Activated naive CD4-positive, alpha-beta T cell treated with anti-CD3 and anti-CD28 coated beads, Interleukin-2, amount 10 ng/mL, durations not matched to agents 7 days and 5 days (primary cell): ENCODE results near the gene GCSAM.

Experiments used
- CTCF ChIA-PET: fragments of 350-600 bp; sonication (Branson Sonifier 250); formaldehyde crosslinking; loops from one replicate; lab custom pipeline; 2021; ENCODE audit warnings: antibody characterized with exemption; lab: Charles Lee
- DNase-seq: peaks from one replicate; pipeline ENCODE4 v3.0.0-alpha.2; 2020
- H3K27ac Mint-ChIP-seq: one replicate; pipeline ENCODE4 v1.8.0; 2021; ENCODE audit warnings: mild to moderate bottlenecking, moderate library complexity, mixed read lengths
- H3K27me3 Mint-ChIP-seq: one replicate; pipeline ENCODE4 v1.8.0; 2021; ENCODE audit warnings: mild to moderate bottlenecking, mixed read lengths
- H3K36me3 Mint-ChIP-seq: one replicate; pipeline ENCODE4 v1.8.0; 2021; ENCODE audit warnings: mixed read lengths
- H3K4me1 Mint-ChIP-seq: one replicate; pipeline ENCODE4 v1.8.0; 2021; ENCODE audit warnings: mixed read lengths
- H3K4me3 Mint-ChIP-seq: one replicate; pipeline ENCODE4 v1.8.0; 2021; ENCODE audit warnings: mild to moderate bottlenecking, moderate library complexity, mixed read lengths
- H3K9me3 Mint-ChIP-seq: one replicate; pipeline ENCODE4 v1.8.0; 2021; ENCODE audit warnings: mixed read lengths

GCSAM gene

GRCh38 chr3:112132975-112133448 lies at the start of gene GCSAM:
Gene GCSAM (minus strand): TSS chr3:112133248. CDS start chr3:112133120, 128 bp downstream.
- DNase-seq: peak; percentile 71
- no peaks in the 10 kb centered on the region for H3K27me3 Mint-ChIP-seq
- CTCF ChIA-PET: interaction anchor here (0.9 to 1.6 kb wide), 6 partner anchors 12 to 172 kb away, joined by 3 to 7 read pairs (median 4); partner anchors contain the start of gene SLC9C1
- H3K27ac Mint-ChIP-seq: peak within 1 kb of the TSS; percentile 92
- H3K4me3 Mint-ChIP-seq: peak within 1 kb of the TSS; percentile 87
- H3K36me3 Mint-ChIP-seq: peaks cover 21% of the 10 kb centered on the region
- H3K9me3 Mint-ChIP-seq: no peaks in the 10 kb centered on the region
- peaks cover 88% of the 10 kb centered on the region for H3K4me1 Mint-ChIP-seq

- CTCF ChIA-PET: no interaction called here
Measured at GRCh38 chr3:112175646-112176045, 42.6 kb upstream of the GCSAM start.

GRCh38 chr3:112175037-112175436 lies 42.0 kb upstream of the GCSAM start:
- Mint-ChIP-seq H3K4me1 (no peaks in the 10 kb centered on the region), H3K27ac (no peak overlapping the region), H3K36me3 (no peaks in the 10 kb centered on the region), H3K9me3 (no peaks in the 10 kb centered on the region), H3K27me3 (peaks cover 8% of the 10 kb centered on the region), H3K4me3 (no peak overlapping the region)
- CTCF ChIA-PET: no interaction called here
- DNase-seq: no peak

More at GRCh38 chr3:112175646-112176045, 42.6 kb upstream of the GCSAM start:
- Mint-ChIP-seq H3K36me3 (no peaks in the 10 kb centered on the region), H3K9me3 (no peaks in the 10 kb centered on the region), H3K27ac (no peak overlapping the region), H3K4me1 (no peaks in the 10 kb centered on the region), H3K27me3 (peaks cover 8% of the 10 kb centered on the region), H3K4me3 (no peak overlapping the region)
- no peak for DNase-seq

GRCh38 chr3:112171144-112171543 lies 38.1 kb upstream of the GCSAM start:
- Mint-ChIP-seq H3K36me3 (no peaks in the 10 kb centered on the region), H3K4me3 (no peak overlapping the region), H3K4me1 (no peaks in the 10 kb centered on the region), H3K9me3 (peaks cover 2% of the 10 kb centered on the region), H3K27ac (no peak overlapping the region), H3K27me3 (peaks cover 15% of the 10 kb centered on the region)
- no peak for DNase-seq
- CTCF ChIA-PET: no interaction called here

- CTCF ChIA-PET: no interaction called here
- Mint-ChIP-seq H3K36me3 (no peaks in the 10 kb centered on the region), H3K4me1 (no peaks in the 10 kb centered on the region), H3K9me3 (peaks cover 4% of the 10 kb centered on the region), H3K27me3 (peaks cover 22% of the 10 kb centered on the region), H3K4me3 (no peak overlapping the region), H3K27ac (no peak overlapping the region)
- DNase-seq: no peak
Measured at GRCh38 chr3:112170046-112170445, 37.0 kb upstream of the GCSAM start.

- H3K27ac Mint-ChIP-seq: no peak overlapping the region
Measured at GRCh38 chr3:112167758-112168157, 34.7 kb upstream of the GCSAM start.

GRCh38 chr3:112149136-112149535 lies 16.1 kb upstream of the GCSAM start:
- no peak overlapping the region for H3K27ac Mint-ChIP-seq
- CTCF ChIA-PET: no interaction called here
- DNase-seq: no peak
- H3K4me3 Mint-ChIP-seq: no peak overlapping the region
- H3K4me1 Mint-ChIP-seq: no peaks in the 10 kb centered on the region
- peaks cover 32% of the 10 kb centered on the region for H3K9me3 Mint-ChIP-seq
- peaks cover 5% of the 10 kb centered on the region for H3K27me3 Mint-ChIP-seq
- peaks cover 10% of the 10 kb centered on the region for H3K36me3 Mint-ChIP-seq

More at GRCh38 chr3:112167758-112168157, 34.7 kb upstream of the GCSAM start:
- peaks cover 13% of the 10 kb centered on the region for H3K27me3 Mint-ChIP-seq
- no peak for DNase-seq
- CTCF ChIA-PET: interaction anchor here (1.4 kb wide), 1 partner anchor 30 kb away, joined by 3 read pairs; no protein-coding TSS in a partner anchor
- no peaks in the 10 kb centered on the region for H3K4me1 Mint-ChIP-seq
- H3K9me3 Mint-ChIP-seq: peaks cover 4% of the 10 kb centered on the region
- H3K36me3 Mint-ChIP-seq: no peaks in the 10 kb centered on the region
- no peak overlapping the region for H3K4me3 Mint-ChIP-seq

GRCh38 chr3:112143689-112144088 lies 10.6 kb upstream of the GCSAM start:
- Mint-ChIP-seq H3K36me3 (peaks cover 10% of the 10 kb centered on the region), H3K9me3 (peaks cover 30% of the 10 kb centered on the region), H3K27me3 (peaks cover under 1% of the 10 kb centered on the region), H3K4me3 (no peak overlapping the region), H3K4me1 (peaks cover 10% of the 10 kb centered on the region), H3K27ac (peak overlapping the region; percentile 43)
- DNase-seq: no peak
- CTCF ChIA-PET: interaction anchor here (1.3 kb wide), 1 partner anchor 32 kb away, joined by 3 read pairs; no protein-coding TSS in a partner anchor

GRCh38 chr3:112143251-112143650 lies 10.2 kb upstream of the GCSAM start:
- CTCF ChIA-PET: interaction anchor here (1.3 kb wide), 1 partner anchor 32 kb away, joined by 3 read pairs; no protein-coding TSS in a partner anchor
- H3K9me3 Mint-ChIP-seq: peaks cover 28% of the 10 kb centered on the region
- peaks cover 10% of the 10 kb centered on the region for H3K36me3 Mint-ChIP-seq
- peaks cover 10% of the 10 kb centered on the region for H3K4me1 Mint-ChIP-seq
- H3K4me3 Mint-ChIP-seq: no peak overlapping the region
- H3K27me3 Mint-ChIP-seq: no peaks in the 10 kb centered on the region
- H3K27ac Mint-ChIP-seq: no peak overlapping the region
- DNase-seq: no peak

- peaks cover 2% of the 10 kb centered on the region for H3K36me3 Mint-ChIP-seq
- no peak for DNase-seq
- no peak overlapping the region for H3K4me3 Mint-ChIP-seq
- H3K27ac Mint-ChIP-seq: no peak overlapping the region
- peaks cover 13% of the 10 kb centered on the region for H3K9me3 Mint-ChIP-seq
- H3K27me3 Mint-ChIP-seq: no peaks in the 10 kb centered on the region
- CTCF ChIA-PET: no interaction called here
- peaks cover 21% of the 10 kb centered on the region for H3K4me1 Mint-ChIP-seq
Measured at GRCh38 chr3:112141293-112141692, 8.2 kb upstream of the GCSAM start.

- CTCF ChIA-PET: interaction anchor here (4.5 kb wide), 1 partner anchor 152 kb away, joined by 35 read pairs; the partner anchor contains the start of gene SLC9C1
- Mint-ChIP-seq H3K4me1 (peaks cover 27% of the 10 kb centered on the region), H3K27ac (no peak overlapping the region), H3K4me3 (no peak overlapping the region), H3K27me3 (no peaks in the 10 kb centered on the region), H3K9me3 (peaks cover 12% of the 10 kb centered on the region), H3K36me3 (peaks cover 2% of the 10 kb centered on the region)
- DNase-seq: no peak
Measured at GRCh38 chr3:112140584-112140983, 7.5 kb upstream of the GCSAM start.

GRCh38 chr3:112138219-112138969 lies 5.3 kb upstream of the GCSAM start:
- Mint-ChIP-seq H3K27me3 (no peaks in the 10 kb centered on the region), H3K27ac (no peak overlapping the region), H3K4me3 (no peak overlapping the region), H3K9me3 (peaks cover 3% of the 10 kb centered on the region), H3K4me1 (peaks cover 43% of the 10 kb centered on the region), H3K36me3 (no peaks in the 10 kb centered on the region)
- CTCF ChIA-PET: interaction anchor here (0.5 to 4.5 kb wide), 15 partner anchors 9 to 381 kb away, joined by 3 to 35 read pairs (median 4); partner anchors contain the start of genes CD200 and SLC9C1
- DNase-seq: no peak

- Mint-ChIP-seq H3K4me1 (peaks cover 46% of the 10 kb centered on the region), H3K4me3 (no peak overlapping the region), H3K9me3 (no peaks in the 10 kb centered on the region)
Measured at GRCh38 chr3:112137781-112138180, 4.7 kb upstream of the GCSAM start.

GRCh38 chr3:112136959-112137693 lies 4.1 kb upstream of the GCSAM start:
- H3K36me3 Mint-ChIP-seq: no peaks in the 10 kb centered on the region
- H3K9me3 Mint-ChIP-seq: no peaks in the 10 kb centered on the region
- peak; percentile 65 for DNase-seq
- H3K27me3 Mint-ChIP-seq: no peaks in the 10 kb centered on the region
- H3K27ac Mint-ChIP-seq: no peak overlapping the region
- H3K4me1 Mint-ChIP-seq: peaks cover 52% of the 10 kb centered on the region
- CTCF ChIA-PET: interaction anchor here (0.6 to 4.5 kb wide), 23 partner anchors 9 to 445 kb away, joined by 3 to 35 read pairs (median 4); partner anchors contain the start of gene SLC9C1
- no peak overlapping the region for H3K4me3 Mint-ChIP-seq

More at GRCh38 chr3:112137781-112138180, 4.7 kb upstream of the GCSAM start:
- Mint-ChIP-seq H3K36me3 (no peaks in the 10 kb centered on the region), H3K27me3 (no peaks in the 10 kb centered on the region), H3K27ac (no peak overlapping the region)
- CTCF ChIA-PET: interaction anchor here (0.5 to 4.5 kb wide), 21 partner anchors 9 to 383 kb away, joined by 3 to 35 read pairs (median 4); partner anchors contain the start of gene SLC9C1
- no peak for DNase-seq
